Measurements from ENCODE around the gene RFT1.

- TF ChIP-seq CTCF (IDR thresholded peaks at IDR 0.05) (no peak), SP1 (CRISPR knock-in tag; conservative IDR thresholded peaks at IDR 0.05) (no peak), STAT6 (CRISPR knock-in tag; conservative IDR thresholded peaks at IDR 0.05; ENCODE audit: low read depth) (no peak), USF1 (CRISPR knock-in tag; IDR thresholded peaks at IDR 0.05) (no peak), NR1H2 (CRISPR knock-in tag; IDR thresholded peaks at IDR 0.05) (no peak), NR2C2 (CRISPR knock-in tag; IDR thresholded peaks at IDR 0.05) (no peak), EMX1 (CRISPR knock-in tag; IDR thresholded peaks at IDR 0.05) (no peak), GABPB1 (CRISPR knock-in tag; IDR thresholded peaks at IDR 0.05) (no peak), RORB (CRISPR knock-in tag; IDR thresholded peaks at IDR 0.05) (no peak), MAX (CRISPR knock-in tag; IDR thresholded peaks at IDR 0.05) (no peak), MYBL2 (CRISPR knock-in tag; IDR thresholded peaks at IDR 0.05) (no peak), ATF2 (CRISPR knock-in tag; IDR thresholded peaks at IDR 0.05; ENCODE audit: borderline replicate concordance, low read depth) (no peak), JUN (CRISPR knock-in tag; IDR thresholded peaks at IDR 0.05) (no peak), ATF3 (CRISPR knock-in tag; conservative IDR thresholded peaks at IDR 0.05) (no peak)
Observed at GRCh38 chr3:53166781-53167291, 36.6 kb upstream of the RFT1 start.

Data from WTC11 (cell line).